ENCODE results near the gene SNX10.

DNA sequence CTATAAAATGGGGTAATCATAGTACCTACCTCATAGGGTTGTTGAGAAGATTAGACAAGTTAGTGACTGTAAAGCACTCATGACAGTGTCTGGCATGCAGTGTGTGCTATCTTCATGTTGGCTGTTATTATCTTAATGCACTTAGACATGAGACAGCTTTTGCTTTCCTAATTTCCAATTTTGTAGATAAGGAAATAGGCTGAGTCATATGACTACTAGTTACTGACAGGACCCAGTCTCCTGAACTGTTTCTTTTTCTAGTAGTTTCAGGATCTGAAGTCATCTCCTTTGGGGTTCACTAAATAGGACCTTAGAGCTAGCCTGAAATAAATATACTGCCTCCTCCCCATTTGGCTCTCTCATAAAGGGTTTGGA is 74.2 kb downstream of the SNX10 start:
- TF ChIP-seq EP300 (IDR thresholded peaks at IDR 0.05) (no peak), POLR2A (IDR thresholded peaks at IDR 0.05) (no peak)

All from suprapubic skin (tissue), 2 donors.